Measurements from ENCODE around the gene LSM7. TPM values are rescaled to one million over a fixed set of nuclear protein-coding genes. Genes with fewer than 3 reads are reported as not detected.

Gene LSM7
- total and polyA plus RNA-seq, 2 of the 13 experiments (the other 11 are each of a cell fraction or from before 2014, with no cell fraction given), result 140 to 205 TPM

DNA sequence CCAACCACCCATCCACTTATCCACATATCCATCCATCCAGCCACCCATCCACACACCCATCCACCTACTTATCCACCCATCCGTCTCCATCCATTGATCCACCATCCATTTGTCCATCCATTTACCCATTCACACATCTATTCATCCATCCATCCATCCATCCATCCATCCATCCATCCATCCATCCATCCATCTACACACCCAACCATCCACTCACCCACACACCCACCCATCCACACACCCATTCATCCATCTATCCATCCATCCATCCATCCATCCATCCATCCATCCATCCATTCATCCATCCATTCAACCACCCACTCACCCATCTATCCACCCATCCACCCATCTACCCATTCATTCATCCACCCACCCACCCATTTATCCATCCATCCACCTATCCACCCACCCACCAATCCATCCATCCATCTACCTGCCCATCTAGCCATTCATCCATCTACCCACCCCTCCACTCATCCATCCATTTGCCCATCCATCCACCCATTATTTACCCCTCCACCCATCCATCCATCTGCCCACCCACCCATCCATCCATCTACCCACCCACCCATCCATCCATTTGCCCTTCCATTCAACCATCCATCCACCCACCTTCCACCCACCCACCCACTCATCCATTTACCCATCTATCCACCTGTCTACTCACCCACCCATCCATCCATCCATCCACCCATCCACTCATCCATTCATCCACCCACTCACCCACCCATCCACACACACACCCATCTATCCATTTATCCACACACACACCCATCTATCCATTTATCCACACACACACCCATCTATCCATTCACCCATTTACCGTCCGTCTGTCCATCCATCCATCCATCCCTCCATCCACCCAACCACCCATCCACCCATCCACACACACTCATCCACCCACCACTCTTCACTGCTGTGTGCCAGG, 29.2 kb upstream of the LSM7 start:
- H3K9me3 ChIP-seq (ENCODE audit: low read length), result no peaks in the 10 kb centered on the region
- BruUV-seq (replicated peaks), result no TSS peak
- no peaks in the 10 kb centered on the region for H3K4me1 ChIP-seq (ENCODE audit: insufficient read depth, low read length)
- H3K4me2 ChIP-seq (ENCODE audit: low read depth, low read length), result no peak overlapping the region
- no peak overlapping the region for H3K4me3 ChIP-seq (replicated peaks in 1 of 3; ENCODE audit: insufficient read depth in 1 of 3, low read depth in 2 of 3, low read length in 3 of 3)
- no peak overlapping the region for H3K27ac ChIP-seq (ENCODE audit: extremely low read length, insufficient read depth, low read length)
- in situ Hi-C loops (cut with HindIII; ENCODE audit: extremely low pct_ligation_motif_present, low pct_unique_long_range_greater_than_20kb) (no loop called here), intact Hi-C loops (cut with micrococcal nuclease; ENCODE audit: unreplicated experiment) (no loop called here)
- H3K79me2 ChIP-seq (ENCODE audit: insufficient read depth, low read length), result no peaks in the 10 kb centered on the region
- 73% methylated on average over 3 of the region's 3 CpGs for WGBS (ENCODE audit: low lambda C conversion rate)
- ATAC-seq, result no peak
- DNase-seq (ENCODE audit: low spot score), result no peak
- no peaks in the 10 kb centered on the region for H3K36me3 ChIP-seq (replicated peaks in 1 of 2; ENCODE audit: control insufficient read depth in 1 of 2, insufficient read depth in 2 of 2, low read length in 2 of 2)
- no peaks in the 10 kb centered on the region; the same call in 1 of the 2 replicates for H4K20me1 ChIP-seq (ENCODE audit: insufficient read depth, low read length)
- FAIRE-seq, result no peak
- TF ChIP-seq SPEN (CRISPR knock-in tag; IDR thresholded peaks at IDR 0.05; ENCODE audit: low read depth) (no peak), ZMYM3 (CRISPR knock-in tag; IDR thresholded peaks at IDR 0.05) (no peak), JUND (CRISPR knock-in tag; IDR thresholded peaks at IDR 0.05) (no peak), ZNF629 (CRISPR knock-in tag; conservative IDR thresholded peaks at IDR 0.05) (no peak), TCF7 (IDR thresholded peaks at IDR 0.05; ENCODE audit: low read depth) (no peak), PHF21A (CRISPR knock-in tag; IDR thresholded peaks at IDR 0.05) (no peak), HNRNPUL1 (IDR thresholded peaks at IDR 0.05; ENCODE audit: low read depth, low read length) (no peak), KAT7 (CRISPR knock-in tag; IDR thresholded peaks at IDR 0.05; ENCODE audit: borderline replicate concordance) (no peak), ZNF747 (CRISPR knock-in tag; IDR thresholded peaks at IDR 0.05; ENCODE audit: borderline replicate concordance) (no peak), SNAI1 (CRISPR knock-in tag; IDR thresholded peaks at IDR 0.05; ENCODE audit: borderline replicate concordance) (no peak), FOXA3 (CRISPR knock-in tag; IDR thresholded peaks at IDR 0.05) (no peak), MBNL3 (CRISPR knock-in tag; conservative IDR thresholded peaks at IDR 0.05) (no peak), NFYC (CRISPR knock-in tag; IDR thresholded peaks at IDR 0.05) (no peak), XBP1 (CRISPR knock-in tag; IDR thresholded peaks at IDR 0.05) (no peak), ZFP37 (CRISPR knock-in tag; IDR thresholded peaks at IDR 0.05; ENCODE audit: borderline replicate concordance) (no peak), MXD1 (CRISPR knock-in tag; IDR thresholded peaks at IDR 0.05) (no peak), SMARCC2 (IDR thresholded peaks at IDR 0.05) (no peak), ZSCAN21 (CRISPR knock-in tag; IDR thresholded peaks at IDR 0.05; ENCODE audit: borderline replicate concordance) (no peak)
- TF ChIP-seq, protein P1, sequence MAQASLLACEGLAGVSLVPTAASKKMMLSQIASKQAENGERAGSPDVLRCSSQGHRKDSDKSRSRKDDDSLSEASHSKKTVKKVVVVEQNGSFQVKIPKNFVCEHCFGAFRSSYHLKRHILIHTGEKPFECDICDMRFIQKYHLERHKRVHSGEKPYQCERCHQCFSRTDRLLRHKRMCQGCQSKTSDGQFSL (CRISPR knock-in tag; IDR thresholded peaks at IDR 0.05), result no peak
- ChIA-PET POLR2A (no interaction called here), CTCF (ENCODE audit: low intra/inter-chr PET ratio, low total read pairs) (no interaction called here)
- H3K9ac ChIP-seq (ENCODE audit: insufficient read depth, low read depth, low read length), result no peak overlapping the region
- H2AFZ ChIP-seq (ENCODE audit: low read length), result no peak overlapping the region
- H3K27me3 ChIP-seq (ENCODE audit: control insufficient read depth in 1 of 2, insufficient read depth in 2 of 2, low read length in 2 of 2), result peaks cover 7 to 27% of the 10 kb centered on the region in 2 experiments

Measured in HepG2 (cell line).